NB4 (cell line): ENCODE data around the gene MACC1.

ENCODE experiments used
- POLR2A ChIP-seq: IDR thresholded peaks from 2 replicates; pipeline ENCODE4 v1.6.1; 2011; ENCODE audit warnings: mild to moderate bottlenecking; ENCODE audit not compliant: insufficient read length; ENCODE audit errors: extremely low read depth
- TF ChIP-seq, protein P1 (sequence below): IDR thresholded peaks from one replicate; pipeline ENCODE4 v1.5.1; 2012; ENCODE audit warnings: low read depth, low read length
- TF ChIP-seq, protein P2 (sequence below): IDR thresholded peaks from 2 replicates; pipeline ENCODE4 v1.6.1; 2011; ENCODE audit warnings: low read depth, low read length

DNA sequence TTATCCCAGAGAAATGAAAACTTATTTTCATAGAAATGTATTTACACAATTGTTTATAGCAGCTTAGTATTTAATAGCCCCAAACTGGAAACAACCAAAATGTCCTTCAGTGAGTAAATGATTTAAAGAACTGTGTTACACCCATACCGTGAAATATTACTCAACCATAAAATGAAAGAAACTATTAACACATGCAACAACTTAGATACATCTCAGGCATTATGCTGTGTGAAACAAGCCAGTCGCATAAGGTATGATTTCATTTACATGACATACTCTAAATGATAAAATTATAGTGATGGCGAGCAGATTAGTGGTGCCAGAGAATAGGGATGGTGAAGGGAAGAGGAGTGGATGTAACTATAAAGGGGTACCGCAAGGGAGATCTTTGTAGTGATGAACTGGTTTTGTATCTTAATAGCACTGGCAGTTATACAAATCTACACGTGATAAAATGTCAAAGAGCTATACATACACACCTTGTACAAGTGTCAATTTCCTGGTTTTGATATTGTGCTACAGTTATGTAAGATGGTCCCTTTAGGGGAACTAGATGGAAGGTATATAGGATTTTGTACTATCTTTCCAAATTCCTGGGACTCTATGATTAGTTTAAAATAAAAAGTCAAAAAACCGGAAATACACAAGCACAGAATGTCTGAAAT is 40.5 kb downstream of the MACC1 start:
- TF ChIP-seq, protein P1, sequence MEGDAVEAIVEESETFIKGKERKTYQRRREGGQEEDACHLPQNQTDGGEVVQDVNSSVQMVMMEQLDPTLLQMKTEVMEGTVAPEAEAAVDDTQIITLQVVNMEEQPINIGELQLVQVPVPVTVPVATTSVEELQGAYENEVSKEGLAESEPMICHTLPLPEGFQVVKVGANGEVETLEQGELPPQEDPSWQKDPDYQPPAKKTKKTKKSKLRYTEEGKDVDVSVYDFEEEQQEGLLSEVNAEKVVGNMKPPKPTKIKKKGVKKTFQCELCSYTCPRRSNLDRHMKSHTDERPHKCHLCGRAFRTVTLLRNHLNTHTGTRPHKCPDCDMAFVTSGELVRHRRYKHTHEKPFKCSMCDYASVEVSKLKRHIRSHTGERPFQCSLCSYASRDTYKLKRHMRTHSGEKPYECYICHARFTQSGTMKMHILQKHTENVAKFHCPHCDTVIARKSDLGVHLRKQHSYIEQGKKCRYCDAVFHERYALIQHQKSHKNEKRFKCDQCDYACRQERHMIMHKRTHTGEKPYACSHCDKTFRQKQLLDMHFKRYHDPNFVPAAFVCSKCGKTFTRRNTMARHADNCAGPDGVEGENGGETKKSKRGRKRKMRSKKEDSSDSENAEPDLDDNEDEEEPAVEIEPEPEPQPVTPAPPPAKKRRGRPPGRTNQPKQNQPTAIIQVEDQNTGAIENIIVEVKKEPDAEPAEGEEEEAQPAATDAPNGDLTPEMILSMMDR = no peak
- TF ChIP-seq, protein P2, sequence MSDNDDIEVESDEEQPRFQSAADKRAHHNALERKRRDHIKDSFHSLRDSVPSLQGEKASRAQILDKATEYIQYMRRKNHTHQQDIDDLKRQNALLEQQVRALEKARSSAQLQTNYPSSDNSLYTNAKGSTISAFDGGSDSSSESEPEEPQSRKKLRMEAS = no peak
- no peak for TF ChIP-seq POLR2A
